Left ventricle myocardium inferior (tissue), 1 donor: ENCODE measurements around the gene MCTP2. TPM values are rescaled to one million over a fixed set of nuclear protein-coding genes. Genes with fewer than 3 reads are reported as not detected.

ENCODE experiments used
- DNase-seq: peaks from one replicate; pipeline ENCODE4 v3.0.0-alpha.2; 2020
- H3K27ac ChIP-seq: fragments of 200-600 bp; replicated peaks from 2 replicates; pipeline ENCODE4 v1.8.0; 2021
- H3K27me3 ChIP-seq: fragments of 200-600 bp; 2 replicates; pipeline ENCODE4 v1.8.0; 2021; ENCODE audit warnings: low read depth
- H3K36me3 ChIP-seq: fragments of 200-600 bp; 2 replicates; pipeline ENCODE4 v1.8.0; 2021
- H3K4me1 ChIP-seq: fragments of 200-600 bp; 2 replicates; pipeline ENCODE4 v1.8.0; 2021
- H3K4me3 ChIP-seq: fragments of 200-600 bp; 2 replicates; pipeline ENCODE4 v1.8.0; 2021; ENCODE audit warnings: mild to moderate bottlenecking, moderate library complexity
- H3K9me3 ChIP-seq: fragments of 200-600 bp; replicated peaks from 2 replicates; pipeline ENCODE4 v1.8.0; 2021
- CTCF ChIP-seq: fragments of 200-600 bp; IDR thresholded peaks from 2 replicates; pipeline ENCODE4 v1.8.0; 2021; ENCODE audit warnings: antibody characterized with exemption, mild to moderate bottlenecking, borderline replicate concordance
- intact Hi-C: fragments of 100-400 bp; cut with micrococcal nuclease; formaldehyde crosslinking; loops from one replicate; pipeline ENCODE4 v1.11.0; 2022
- total RNA-seq: library from RNA; stranded (reverse); fragmentation: NEBNext Ultra II Directional; extraction: Animal tissue kit (Norgen Biotek cat#: 25700); gene quantifications from one replicate; pipeline ENCODE4 v1.2.1, GENCODE V29; 2021
- donor health status: DM: no; HTN: yes; CAD: no; lungs with severe emphysema.

MCTP2 gene
- total RNA-seq, 1 donor from 2014 or later, result 1.0 TPM

GRCh38 chr15:94196531-94196930, 34.8 kb upstream of the MCTP2 start:
- no peaks in the 10 kb centered on the region for H3K9me3 ChIP-seq
- TF ChIP-seq CTCF, result no peak
- H3K4me3 ChIP-seq, result no peak overlapping the region
- H3K27ac ChIP-seq, result no peak overlapping the region
- intact Hi-C loops, result no loop called here
- no peaks in the 10 kb centered on the region for H3K36me3 ChIP-seq
- peaks cover 6% of the 10 kb centered on the region for H3K27me3 ChIP-seq
- H3K4me1 ChIP-seq, result no peaks in the 10 kb centered on the region
- DNase-seq, result no peak

- H3K27ac ChIP-seq, result no peak overlapping the region
- H3K27me3 ChIP-seq, result peaks cover 10% of the 10 kb centered on the region
- DNase-seq, result no peak
- no peaks in the 10 kb centered on the region for H3K36me3 ChIP-seq
- no peaks in the 10 kb centered on the region for H3K4me1 ChIP-seq
- intact Hi-C loops, result no loop called here
- no peak for TF ChIP-seq CTCF
- H3K4me3 ChIP-seq, result no peak overlapping the region
- no peaks in the 10 kb centered on the region for H3K9me3 ChIP-seq
These were observed 32.7 kb upstream of the MCTP2 start for GRCh38 chr15:94198633-94199032.

- intact Hi-C loops, result no loop called here
- DNase-seq, result no peak
- Histone ChIP-seq H3K36me3 (no peaks in the 10 kb centered on the region), H3K27ac (no peak overlapping the region), H3K4me1 (no peaks in the 10 kb centered on the region), H3K27me3 (peaks cover 10% of the 10 kb centered on the region), H3K4me3 (no peak overlapping the region), H3K9me3 (no peaks in the 10 kb centered on the region)
- TF ChIP-seq CTCF, result no peak
These were observed 31.6 kb upstream of the MCTP2 start for GRCh38 chr15:94199725-94200124.

GRCh38 chr15:94203306-94203705, 28.1 kb upstream of the MCTP2 start:
- TF ChIP-seq CTCF, result no peak
- Histone ChIP-seq H3K27ac (no peak overlapping the region), H3K27me3 (peaks cover 10% of the 10 kb centered on the region), H3K36me3 (no peaks in the 10 kb centered on the region), H3K4me1 (no peaks in the 10 kb centered on the region), H3K9me3 (no peaks in the 10 kb centered on the region), H3K4me3 (no peak overlapping the region)
- intact Hi-C loops, result no loop called here
- no peak for DNase-seq

- H3K9me3 ChIP-seq, result no peaks in the 10 kb centered on the region
- H3K4me3 ChIP-seq, result no peak overlapping the region
- no peaks in the 10 kb centered on the region for H3K36me3 ChIP-seq
- no peak for TF ChIP-seq CTCF
- no peak for DNase-seq
- peaks cover 4% of the 10 kb centered on the region for H3K27me3 ChIP-seq
- H3K27ac ChIP-seq, result no peak overlapping the region
- no peaks in the 10 kb centered on the region for H3K4me1 ChIP-seq
- intact Hi-C loops, result no loop called here
These were observed 26.0 kb upstream of the MCTP2 start for GRCh38 chr15:94205366-94205765.
